CD4-positive, alpha-beta T cell treated with Interleukin-1 beta for 1 hour (primary cell): ENCODE results near the gene TCHP.
"Not testable (repeated sequence)": the region's sequence is repeated elsewhere in the genome, so short reads cannot be mapped to it uniquely, and the experiment has no call there.

Source experiments
- DNase-seq, 2 donors: peaks; one replicate each; pipeline ENCODE4 v3.0.0-alpha.2; 2020 to 2022

The TCHP gene

DNA sequence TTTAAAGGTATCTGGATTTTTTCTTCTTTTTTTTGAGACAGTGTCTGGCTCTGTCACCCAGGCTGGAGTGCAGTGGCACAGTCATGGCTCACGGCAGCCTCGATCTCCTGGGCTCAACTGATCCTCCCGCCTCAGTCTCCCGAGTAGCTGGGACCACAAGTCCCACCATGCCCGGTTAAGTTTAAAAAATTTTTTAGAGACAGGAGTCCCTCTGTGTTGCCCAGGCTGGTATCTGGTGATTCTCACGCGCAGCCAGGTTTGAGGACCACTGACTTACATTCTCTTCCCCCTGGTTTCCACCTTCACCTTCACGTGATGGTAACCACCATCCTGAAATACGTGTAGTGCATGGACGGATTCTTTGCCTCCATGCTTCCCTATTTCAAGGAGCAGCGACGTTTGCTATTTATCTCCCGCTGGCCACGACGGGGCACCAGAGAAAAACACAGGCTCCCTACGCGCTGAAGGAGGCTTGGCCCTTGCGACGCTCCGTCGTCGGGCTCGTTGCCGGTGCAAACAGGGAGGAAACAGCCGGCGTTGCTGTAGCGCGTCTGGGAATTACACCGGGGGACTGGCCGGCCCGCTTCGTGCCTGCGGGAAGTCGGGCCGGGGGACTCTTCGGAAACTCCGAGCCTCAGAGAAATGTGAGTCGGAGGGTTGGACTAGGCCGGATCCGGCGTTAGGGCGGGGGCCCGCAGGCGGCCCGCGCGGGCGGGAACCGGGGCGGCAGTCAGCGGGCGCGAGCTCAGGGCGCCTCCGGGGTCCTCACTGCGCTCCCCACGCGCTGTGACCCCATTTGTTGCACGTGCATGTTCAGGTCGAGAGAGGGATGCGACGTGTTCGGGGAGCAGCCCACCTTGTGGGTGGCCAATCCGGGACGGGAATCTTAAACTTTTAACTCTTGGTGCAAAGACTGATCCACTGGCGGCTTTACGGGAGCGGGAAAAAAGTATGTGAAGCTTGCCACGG lies at the start of gene TCHP:
Gene TCHP, plus strand, starts transcription at position 492 of the 969 bp plus-strand sequence. CDS start 2,753 bp downstream, outside the sequence.
- peak; percentile 79 for DNase-seq

DNA sequence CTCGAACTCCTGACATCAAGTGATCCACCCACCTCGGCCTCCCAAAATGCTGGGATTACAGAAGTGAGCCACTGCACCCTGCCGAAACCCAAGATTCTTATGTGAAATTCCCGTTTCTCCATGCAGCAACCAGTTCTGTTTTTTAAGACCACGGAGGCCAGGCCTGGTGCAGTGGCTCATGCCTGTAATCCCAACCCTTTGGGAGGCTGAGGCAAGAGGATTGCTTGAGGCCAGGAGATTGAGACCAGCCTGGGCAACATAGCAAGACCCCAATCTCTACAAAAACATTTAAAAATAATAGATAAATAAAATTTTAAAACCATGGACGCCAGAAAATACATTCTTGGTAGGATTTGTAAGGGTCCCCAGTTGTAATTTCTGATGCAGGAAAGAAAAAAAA lies 49.6 kb upstream of the TCHP start:
- DNase-seq = not testable (repeated sequence)

GRCh38 chr12:109855377-109855776 lies 44.7 kb upstream of the TCHP start:
- DNase-seq = no peak

- DNase-seq = no peak
These were observed 42.4 kb upstream of the TCHP start for GRCh38 chr12:109857715-109858114.

GRCh38 chr12:109858764-109859163 lies 41.3 kb upstream of the TCHP start:
- no peak for DNase-seq

GRCh38 chr12:109860977-109861376 lies 39.1 kb upstream of the TCHP start:
- no peak for DNase-seq

- no peak for DNase-seq
These were observed 38.3 kb upstream of the TCHP start for GRCh38 chr12:109861689-109862314.

- DNase-seq = not testable (repeated sequence)
These were observed 37.6 kb upstream of the TCHP start for GRCh38 chr12:109862491-109862890.

- peak; percentile 27 to 34 for DNase-seq
These were observed 36.0 kb upstream of the TCHP start for GRCh38 chr12:109863847-109864712.

DNA sequence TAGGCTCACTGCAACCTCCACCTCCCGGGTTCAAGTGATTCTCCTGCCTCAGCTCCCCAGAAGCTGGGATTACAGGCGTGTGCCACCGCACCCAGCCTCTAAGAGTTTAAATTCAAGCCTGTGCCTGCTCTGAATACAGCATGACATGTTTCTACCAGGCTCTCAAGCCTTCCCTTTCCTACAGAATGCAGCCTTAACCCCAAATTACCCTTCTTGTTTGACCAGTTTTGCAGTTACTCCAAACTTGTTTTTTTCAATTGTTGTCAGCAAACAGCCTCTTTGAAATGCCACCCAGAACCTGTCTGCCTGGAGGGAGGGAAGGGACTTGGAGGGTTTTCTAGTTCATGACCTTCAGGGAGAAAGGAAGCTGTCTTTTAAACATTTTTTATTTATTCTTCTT lies 35.2 kb upstream of the TCHP start:
- DNase-seq = no peak

DNA sequence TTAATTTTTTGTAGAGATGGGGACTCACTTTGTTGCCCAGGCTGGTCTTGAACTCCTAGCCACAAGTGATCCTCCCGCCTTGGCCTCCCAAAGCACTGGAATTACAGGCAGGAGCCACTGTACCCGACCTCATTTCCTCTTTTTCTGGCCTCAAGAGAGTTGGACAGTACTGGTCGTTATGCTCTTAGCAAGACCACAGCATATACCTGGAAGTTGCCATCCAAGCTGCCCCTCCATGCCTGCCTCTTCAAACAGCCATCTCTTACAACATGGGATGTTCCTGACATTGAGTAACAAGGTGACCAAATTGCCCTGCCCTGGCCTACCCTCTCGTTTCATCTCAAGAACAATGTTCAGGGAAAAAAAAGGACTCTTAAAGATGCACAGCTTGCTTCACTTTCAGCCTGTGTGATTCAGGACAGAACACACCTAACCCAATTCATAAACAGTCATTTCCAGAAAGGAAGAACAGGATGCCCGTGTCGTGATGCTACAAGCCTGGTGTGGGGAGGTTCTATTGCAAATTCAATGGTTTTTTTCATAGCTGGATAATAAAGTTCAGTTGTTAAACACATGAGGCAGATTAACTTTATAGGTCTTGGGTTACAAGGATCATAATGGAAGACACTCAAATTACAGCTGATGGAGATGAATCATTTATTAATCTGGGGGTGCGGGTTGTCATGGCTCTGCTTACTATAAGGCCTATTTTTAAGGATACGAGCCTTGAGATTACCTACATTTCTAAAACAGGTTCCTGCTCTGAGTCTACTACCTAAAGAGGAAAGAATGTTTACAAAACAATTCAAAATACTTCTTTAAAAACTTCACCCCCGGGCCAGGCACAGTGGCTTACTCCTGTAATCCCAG lies 31.7 kb upstream of the TCHP start:
- no peak for DNase-seq

- DNase-seq = no peak
These were observed 29.4 kb upstream of the TCHP start for GRCh38 chr12:109870648-109871047.

DNA sequence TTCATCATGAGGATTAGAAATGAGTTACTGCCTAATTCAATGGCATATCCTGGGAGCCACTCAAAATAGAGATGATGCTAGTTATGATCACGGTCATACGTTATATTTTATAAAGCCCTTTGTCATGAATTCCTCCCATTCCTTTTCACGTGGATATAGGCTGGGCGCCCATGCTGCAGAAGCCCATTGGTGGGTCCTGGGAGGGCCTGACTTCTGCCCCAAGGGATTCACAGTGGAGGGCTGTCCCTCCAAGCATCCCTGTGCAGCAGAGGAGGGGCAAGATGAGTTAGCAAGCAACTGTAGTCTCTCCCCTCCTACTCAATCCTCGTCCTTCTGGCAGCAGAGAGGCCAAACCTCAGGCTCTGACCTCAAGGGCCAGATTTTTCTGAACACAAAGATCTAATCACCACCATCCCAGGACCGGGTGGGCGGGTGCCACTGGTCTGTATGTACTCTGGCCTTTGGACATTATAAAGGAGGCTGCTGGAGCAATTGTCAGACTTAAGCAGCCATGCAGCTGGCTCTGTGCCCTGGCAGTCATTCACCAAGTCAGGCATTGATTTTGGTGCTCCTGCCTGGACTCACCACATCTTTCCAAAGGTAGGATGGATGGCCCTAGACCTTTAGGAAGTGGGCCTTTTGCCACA lies 28.3 kb upstream of the TCHP start:
- DNase-seq = no peak

GRCh38 chr12:109873653-109874052 lies 26.4 kb upstream of the TCHP start:
- DNase-seq = no peak

- DNase-seq = no peak
These were observed 24.4 kb upstream of the TCHP start for GRCh38 chr12:109875572-109876131.

DNA sequence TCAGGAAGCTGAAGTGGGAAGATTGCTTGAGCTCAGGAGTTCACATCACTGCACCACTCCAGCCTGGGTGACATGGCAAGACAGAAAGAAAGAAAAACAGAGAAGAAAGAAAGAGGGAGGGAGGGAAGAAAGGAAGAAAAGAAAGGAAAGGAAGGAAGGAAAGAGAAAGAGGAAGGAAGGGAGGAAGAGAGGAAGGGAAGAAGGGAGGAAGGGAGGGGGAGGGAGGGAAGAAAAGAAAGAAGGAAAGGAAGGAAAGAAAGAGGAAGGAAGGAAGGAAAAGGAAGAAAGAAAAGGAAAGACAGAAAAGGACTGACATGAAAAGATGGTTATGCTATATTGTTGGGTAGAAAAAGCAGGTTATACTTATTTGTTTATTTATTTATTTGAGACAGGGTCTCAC lies 23.7 kb upstream of the TCHP start:
- no peak for DNase-seq

- no peak for DNase-seq
These were observed 22.4 kb upstream of the TCHP start for GRCh38 chr12:109877504-109878246.

DNA sequence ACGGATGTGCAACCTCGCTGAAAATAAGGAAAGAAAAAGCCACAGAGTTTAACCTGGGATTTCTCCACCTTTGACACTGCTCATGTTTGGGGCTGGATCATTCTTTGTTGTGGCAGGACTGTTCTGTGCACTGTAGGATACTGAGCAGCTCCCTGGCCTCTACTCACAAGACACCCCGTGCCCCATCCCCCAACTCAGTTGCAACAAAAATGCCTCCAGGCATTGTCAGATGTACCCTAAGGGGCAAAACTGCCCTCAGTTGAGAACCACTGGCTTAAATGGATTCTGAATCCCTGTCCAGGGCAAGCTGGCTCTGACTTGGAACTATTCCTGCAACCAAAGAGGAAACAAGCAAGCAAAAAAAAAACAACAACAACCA lies 21.8 kb upstream of the TCHP start:
- no peak for DNase-seq

DNA sequence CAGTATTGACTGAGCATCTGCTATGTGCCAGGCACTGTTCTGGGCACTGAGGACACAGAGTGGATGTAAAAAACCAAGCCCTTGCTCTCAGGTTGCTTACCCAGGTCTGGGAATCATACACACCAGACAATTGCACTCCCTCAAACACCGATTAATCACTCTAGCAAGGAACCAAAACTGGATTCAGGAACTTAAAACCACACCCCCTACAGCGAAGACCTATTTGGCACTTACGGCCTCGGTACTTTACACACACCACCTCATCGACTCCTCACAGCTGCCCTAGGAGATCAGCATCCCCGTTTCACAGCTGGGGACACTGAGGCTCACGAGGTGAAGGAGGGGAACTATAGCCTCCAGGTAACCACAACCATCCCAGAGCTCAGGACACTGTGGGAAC lies 21.3 kb upstream of the TCHP start:
- no peak for DNase-seq

DNA sequence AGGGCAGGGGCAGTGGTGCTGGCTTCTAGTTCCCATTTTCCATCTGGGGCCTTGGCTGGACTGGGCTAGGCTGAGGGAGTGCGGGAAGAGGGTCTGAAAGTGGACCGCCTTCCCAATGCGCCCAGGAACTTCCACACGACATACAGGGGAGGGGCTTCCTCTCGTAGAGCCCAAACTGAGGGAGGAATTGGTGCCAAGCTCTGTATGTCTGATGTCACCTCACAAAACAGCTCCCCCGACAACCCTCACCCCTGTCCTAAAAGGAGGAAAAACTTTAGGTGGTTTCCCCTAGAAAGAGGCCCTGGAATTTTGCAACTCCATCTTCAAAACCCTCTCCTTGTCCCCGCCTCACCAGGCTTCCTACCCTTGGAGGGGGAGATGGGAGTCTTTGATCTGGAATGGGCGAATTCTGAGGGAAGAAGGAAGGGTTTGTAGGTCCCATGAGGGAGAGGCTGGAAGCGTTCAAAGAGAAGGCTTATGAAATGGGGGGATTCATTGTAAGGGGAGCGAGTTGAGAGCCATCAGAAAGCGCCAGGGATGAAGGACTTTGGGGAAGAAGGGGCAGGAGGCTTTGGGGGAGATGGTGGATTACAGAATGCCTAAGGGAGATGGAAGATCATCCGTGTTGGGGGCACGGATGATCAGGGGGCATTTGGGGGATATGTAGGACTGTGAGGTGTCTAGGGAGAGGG lies 20.6 kb upstream of the TCHP start:
- peak in 1 of 2 donors; percentile 22 for DNase-seq
